CD4-positive, alpha-beta T cell treated with Interleukin-6 at 100 ng/mL for 8 hours (primary cell): Measurements from ENCODE around the gene DSG2.
A peak's percentile ranks its signal among the peaks of the same experiment; 100 is the strongest.

Experiments used
- DNase-seq: peaks from one replicate; pipeline ENCODE4 v3.0.0-alpha.2; 2020; ENCODE audit warnings: mixed read lengths, low spot score

Gene DSG2

GRCh38 chr18:31555971-31556747, 58.2 kb downstream of the DSG2 start:
- peak; percentile 19 for DNase-seq

GRCh38 chr18:31557446-31557845, 59.5 kb downstream of the DSG2 start:
- no peak for DNase-seq

GRCh38 chr18:31558567-31558966, 60.6 kb downstream of the DSG2 start:
- DNase-seq, result no peak

GRCh38 chr18:31562726-31563125, 64.7 kb downstream of the DSG2 start:
- no peak for DNase-seq

GRCh38 chr18:31563778-31564177, 65.8 kb downstream of the DSG2 start:
- no peak for DNase-seq

- DNase-seq, result no peak
Observed at GRCh38 chr18:31565345-31565744, 67.4 kb downstream of the DSG2 start.

GRCh38 chr18:31565782-31566512, 68.0 kb downstream of the DSG2 start:
- DNase-seq, result no peak

- no peak for DNase-seq
Observed at GRCh38 chr18:31566576-31567306, 68.8 kb downstream of the DSG2 start.

GRCh38 chr18:31572368-31572767, 74.4 kb downstream of the DSG2 start:
- DNase-seq, result no peak

- DNase-seq, result no peak
Observed at GRCh38 chr18:31573051-31573450, 75.1 kb downstream of the DSG2 start.

GRCh38 chr18:31574359-31574758, 76.4 kb downstream of the DSG2 start:
- no peak for DNase-seq

- no peak for DNase-seq
Observed at GRCh38 chr18:31575515-31576257, 77.7 kb downstream of the DSG2 start.

- no peak for DNase-seq
Observed at GRCh38 chr18:31576670-31577069, 78.7 kb downstream of the DSG2 start.

- no peak for DNase-seq
Observed at GRCh38 chr18:31577195-31577594, 79.2 kb downstream of the DSG2 start.

GRCh38 chr18:31578126-31578525, 80.1 kb downstream of the DSG2 start:
- no peak for DNase-seq

- no peak for DNase-seq
Observed at GRCh38 chr18:31579375-31579774, 81.4 kb downstream of the DSG2 start.

- no peak for DNase-seq
Observed at GRCh38 chr18:31581498-31582197, 83.7 kb downstream of the DSG2 start.

GRCh38 chr18:31583185-31583854, 85.3 kb downstream of the DSG2 start:
- DNase-seq, result no peak

- no peak for DNase-seq
Observed at GRCh38 chr18:31585991-31586390, 88.0 kb downstream of the DSG2 start.

- no peak for DNase-seq
Observed at GRCh38 chr18:31586616-31587015, 88.6 kb downstream of the DSG2 start.

GRCh38 chr18:31587529-31587928, 89.6 kb downstream of the DSG2 start:
- no peak for DNase-seq
